H1 (cell line): ENCODE results near the gene ASXL3. TPM values are rescaled to one million over a fixed set of nuclear protein-coding genes. Genes with fewer than 3 reads are reported as not detected.

Experiments
- TAF1 ChIP-seq: IDR thresholded peaks from 2 replicates; pipeline ENCODE4 v1.6.1; 2011; ENCODE audit warnings: mild to moderate bottlenecking, low read depth, low read length
- polyA plus RNA-seq, 7 experiments: library from polyadenylated mRNA; depleted of rRNA in 3 of 7; stranded (reverse) in 5 of 7; unstranded in 2 of 7; fragments of >200 nt in 5 of 7; fragments of 200-250 nt in 2 of 7; gene quantifications; 1 replicate in 5 of 7; 2 replicates in 1 of 7; 4 replicates in 1 of 7; pipeline versions ENCODE4 v1.2.1 to v1.2.3, GENCODE V29; 2011 to 2013; ENCODE audit warnings: missing spikeins in 2 of 7, mixed read lengths in 2 of 7
- total RNA-seq: library from RNA; stranded (reverse); fragmentation: NEBNext Ultra II Directional; extraction: Animal tissue kit (Norgen Biotek cat#: 25700); gene quantifications from 2 replicates; pipeline ENCODE4 v1.2.1, GENCODE V29; 2021

ASXL3 gene
- total and polyA plus RNA-seq, 2 of the 8 experiments (the other 6 are each of a cell fraction or from before 2014, with no cell fraction given) = 0.08 to 1.3 TPM

GRCh38 chr18:33647365-33647764 is 69.3 kb downstream of the ASXL3 start (continued):
- TF ChIP-seq TAF1 = no peak
